Activated CD8-positive, alpha-beta T cell treated with anti-CD3 and anti-CD28 coated beads, Interleukin-2, amount 10 ng/mL, durations not matched to agents 7 days and 5 days (primary cell): Measurements from ENCODE around the gene HACD4. TPM values are rescaled to one million over a fixed set of nuclear protein-coding genes. Genes with fewer than 3 reads are reported as not detected.

Source experiments
- ATAC-seq: fragments of 150-1000 bp; cut with Tn5 transposase; one replicate; pipeline ENCODE4 v1.10.0; 2021; ENCODE audit warnings: moderate library complexity
- CTCF ChIA-PET: fragments of 350-600 bp; sonication (Branson Sonifier 250); formaldehyde crosslinking; loops from one replicate; lab custom pipeline; 2021; ENCODE audit warnings: antibody characterized with exemption; lab: Charles Lee
- POLR2A ChIA-PET: fragments of 350-600 bp; sonication (Branson Sonifier 250); formaldehyde crosslinking; loops from one replicate; lab custom pipeline; 2021; ENCODE audit warnings: antibody characterized with exemption; lab: Charles Lee
- DNase-seq: peaks from one replicate; pipeline ENCODE4 v3.0.0-alpha.2; 2020
- H3K27ac Mint-ChIP-seq: one replicate; pipeline ENCODE4 v1.8.0; 2021; ENCODE audit warnings: mild to moderate bottlenecking, mixed read lengths
- H3K27me3 Mint-ChIP-seq: one replicate; pipeline ENCODE4 v1.8.0; 2021; ENCODE audit warnings: low read depth, mixed read lengths
- H3K36me3 Mint-ChIP-seq: one replicate; pipeline ENCODE4 v1.8.0; 2021; ENCODE audit warnings: low read depth, mixed read lengths
- H3K4me1 Mint-ChIP-seq: one replicate; pipeline ENCODE4 v1.8.0; 2021; ENCODE audit warnings: low read depth, mixed read lengths
- H3K4me3 Mint-ChIP-seq: one replicate; pipeline ENCODE4 v1.8.0; 2021; ENCODE audit warnings: mild to moderate bottlenecking, mixed read lengths
- H3K9me3 Mint-ChIP-seq: one replicate; pipeline ENCODE4 v1.8.0; 2022; ENCODE audit warnings: mixed read lengths; ENCODE audit not compliant: insufficient read depth
- total RNA-seq, 2 experiments: library from RNA; stranded (reverse); gene quantifications; one replicate each; pipeline ENCODE4 v1.2.3, GENCODE V29; 2021

Gene HACD4
- total RNA-seq, 2 experiments from 2014 or later: 13.3 to 13.9 TPM

DNA sequence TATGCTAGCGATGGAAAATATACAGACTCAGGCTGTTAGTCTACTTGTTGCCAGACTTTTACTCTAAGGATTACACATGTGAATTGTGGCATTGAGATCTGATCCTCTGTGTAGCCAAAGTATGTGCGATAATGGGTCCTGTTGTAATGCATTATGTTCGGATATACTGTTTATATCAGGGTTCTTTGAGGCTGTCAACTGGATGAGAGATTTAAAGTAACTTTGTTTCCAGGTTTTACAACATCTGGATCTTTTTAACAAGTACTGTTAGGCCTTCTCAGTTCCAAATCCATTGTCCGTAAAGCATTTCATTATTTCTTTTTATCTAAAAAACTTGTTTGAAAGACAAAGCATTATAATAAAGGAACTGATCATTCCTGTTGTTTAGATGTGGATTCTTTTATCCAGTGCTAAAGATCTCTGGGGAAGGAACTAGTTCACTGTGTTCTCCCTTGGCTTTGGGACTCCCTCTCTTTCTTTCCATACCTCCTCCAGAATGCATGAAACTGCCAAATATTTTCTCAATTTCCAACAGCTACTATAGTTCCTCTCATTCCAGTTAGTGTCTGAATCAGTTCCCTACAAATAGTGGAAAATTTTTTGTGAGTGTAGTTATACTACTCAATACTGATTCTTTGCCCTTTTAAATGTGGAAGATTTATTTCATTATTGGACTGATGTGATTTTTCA is 68.8 kb downstream of the HACD4 start:
- H3K9me3 Mint-ChIP-seq: no peaks in the 10 kb centered on the region
- no peak for DNase-seq
- POLR2A ChIA-PET: interaction anchor here (0.6 kb wide), 1 partner anchor 30 kb away, joined by 3 read pairs; no protein-coding TSS in a partner anchor

GRCh38 chr9:20950707-20951106 is 80.7 kb downstream of the HACD4 start:
- H3K36me3 Mint-ChIP-seq: peaks cover 37% of the 10 kb centered on the region
- CTCF ChIA-PET: interaction anchor here (1.0 to 2.3 kb wide), 2 partner anchors 9 to 158 kb away, joined by 3 to 10 read pairs; no protein-coding TSS in a partner anchor
- no peaks in the 10 kb centered on the region for H3K9me3 Mint-ChIP-seq
- ATAC-seq: no peak
- no peak overlapping the region for H3K27ac Mint-ChIP-seq
- H3K4me3 Mint-ChIP-seq: no peak overlapping the region
- H3K27me3 Mint-ChIP-seq: no peaks in the 10 kb centered on the region
- H3K4me1 Mint-ChIP-seq: no peaks in the 10 kb centered on the region
- POLR2A ChIA-PET: no interaction called here
- DNase-seq: no peak

More for the DNA sequence above, 68.8 kb downstream of the HACD4 start:
- no peaks in the 10 kb centered on the region for H3K4me1 Mint-ChIP-seq
- H3K27ac Mint-ChIP-seq: no peak overlapping the region
- CTCF ChIA-PET: interaction anchor here (1.1 kb wide), 1 partner anchor 148 kb away, joined by 4 read pairs; no protein-coding TSS in a partner anchor
- H3K36me3 Mint-ChIP-seq: peaks cover 18% of the 10 kb centered on the region
- no peak for ATAC-seq
- H3K27me3 Mint-ChIP-seq: no peaks in the 10 kb centered on the region
- no peak overlapping the region for H3K4me3 Mint-ChIP-seq

Other genes with a start within 250 kb of the HACD4 start
- gene IFNB1, start 46.3 kb upstream of the HACD4 start, total RNA-seq: not detected
- gene IFNW1, start 110.2 kb upstream of the HACD4 start, total RNA-seq: not detected
- not detected for gene IFNA21, start 135.0 kb upstream of the HACD4 start, total RNA-seq
- not detected for gene IFNA4, start 155.9 kb upstream of the HACD4 start, total RNA-seq
- gene IFNA7, start 170.6 kb upstream of the HACD4 start, total RNA-seq: not detected
- not detected for gene IFNA10, start 175.5 kb upstream of the HACD4 start, total RNA-seq
- not detected for gene IFNA16, start 185.7 kb upstream of the HACD4 start, total RNA-seq
- gene IFNA17, start 196.6 kb upstream of the HACD4 start, total RNA-seq: not detected
- gene IFNA14, start 208.4 kb upstream of the HACD4 start, total RNA-seq: not detected